K562 (cell line): ENCODE measurements around the gene MRPS24. TPM values are rescaled to one million over a fixed set of nuclear protein-coding genes. Genes with fewer than 3 reads are reported as not detected.

Source experiments
- BHLHE40 ChIP-seq: IDR thresholded peaks from 2 replicates; pipeline ENCODE4 v1.6.1; 2011; ENCODE audit warnings: low read length, improper control_type of control experiment
- FOXP4 ChIP-seq: sonication (generic); formaldehyde crosslinking; IDR thresholded peaks from 2 replicates; pipeline ENCODE4 v1.8.0; 2022; ENCODE audit warnings: mild to moderate bottlenecking, missing genetic modification reagents, borderline replicate concordance
- HNRNPK ChIP-seq: fragments of 200-400 bp; formaldehyde crosslinking; IDR thresholded peaks from one replicate; pipeline ENCODE4 v1.6.1; 2018; ENCODE audit warnings: mild to moderate bottlenecking, low read depth, low read length; ENCODE audit not compliant: poor library complexity, severe bottlenecking
- ID3 ChIP-seq, 2 experiments: fragments of 250-450 bp in 1 of 2; fragments of 450-650 bp in 1 of 2; sonication (Bioruptor Pico) in 1 of 2; IDR thresholded peaks; 2 replicates each; pipeline versions ENCODE4 v1.6.1 to v1.8.0; 2016 to 2021; ENCODE audit warnings: mild to moderate bottlenecking in 2 of 2, moderate library complexity in 2 of 2, missing compliant biosample characterization in 1 of 2, missing genetic modification characterization in 1 of 2
- KHSRP ChIP-seq: fragments of 450-650 bp; IDR thresholded peaks from 2 replicates; pipeline ENCODE4 v1.6.1; 2017
- MEIS2 ChIP-seq: fragments of 450-650 bp; IDR thresholded peaks from 2 replicates; pipeline ENCODE4 v1.6.1; 2014; ENCODE audit warnings: mild to moderate bottlenecking; ENCODE audit not compliant: partially characterized antibody
- MNT ChIP-seq, 2 experiments: fragments of 450-650 bp; conservative IDR thresholded peaks; 2 replicates each; pipeline ENCODE4 v1.6.1; 2017; ENCODE audit warnings: mild to moderate bottlenecking in 2 of 2, moderate library complexity in 2 of 2
- NBN ChIP-seq: fragments of 450-650 bp; IDR thresholded peaks from 2 replicates; pipeline ENCODE4 v1.6.1; 2016; ENCODE audit warnings: low read depth, mild to moderate bottlenecking
- NCOA4 ChIP-seq: fragments of 450-650 bp; IDR thresholded peaks from 2 replicates; pipeline ENCODE4 v1.6.1; 2018; ENCODE audit warnings: mild to moderate bottlenecking; ENCODE audit not compliant: partially characterized antibody
- NFE2L1 ChIP-seq: fragments of 450-650 bp; IDR thresholded peaks from 2 replicates; pipeline ENCODE4 v1.6.1; 2016; ENCODE audit warnings: missing genetic modification characterization, low read depth, mild to moderate bottlenecking, missing compliant biosample characterization, moderate library complexity, borderline replicate concordance
- NR2F6 ChIP-seq: fragments of 450-650 bp; formaldehyde crosslinking; IDR thresholded peaks from 2 replicates; pipeline ENCODE4 v1.4.0; 2020; ENCODE audit warnings: mild to moderate bottlenecking
- RBM22 ChIP-seq: fragments of 200-400 bp; formaldehyde crosslinking; IDR thresholded peaks from 2 replicates; pipeline ENCODE4 v1.6.1; 2018; ENCODE audit warnings: low read length, low read depth; ENCODE audit not compliant: poor library complexity, severe bottlenecking
- RBM34 ChIP-seq: fragments of 200-400 bp; formaldehyde crosslinking; IDR thresholded peaks from 2 replicates; pipeline ENCODE4 v1.6.1; 2018; ENCODE audit warnings: low read length, borderline replicate concordance; ENCODE audit not compliant: insufficient read depth
- SIRT6 ChIP-seq: IDR thresholded peaks from one replicate; pipeline ENCODE4 v1.6.1; 2012; ENCODE audit warnings: low read depth, mild to moderate bottlenecking, control low read depth, inconsistent platforms, low read length, moderate library complexity
- SRSF3 ChIP-seq: fragments of 200-400 bp; formaldehyde crosslinking; IDR thresholded peaks from 2 replicates; pipeline ENCODE4 v1.6.1; 2016; ENCODE audit warnings: mild to moderate bottlenecking, low read length, moderate library complexity; ENCODE audit not compliant: insufficient read depth
- TAF7 ChIP-seq: fragments of 450-650 bp; IDR thresholded peaks from 2 replicates; pipeline ENCODE4 v1.6.1; 2016; ENCODE audit warnings: missing genetic modification characterization, missing compliant biosample characterization
- TSC22D4 ChIP-seq: fragments of 450-650 bp; IDR thresholded peaks from 2 replicates; pipeline ENCODE4 v1.6.1; 2016; ENCODE audit warnings: missing genetic modification characterization, missing biosample characterization, control low read depth
- YY1 ChIP-seq, 3 experiments: IDR thresholded peaks; 2 replicates each; pipeline ENCODE4 v1.6.1; 2011; ENCODE audit warnings: low read length in 2 of 3, mild to moderate bottlenecking in 2 of 3, moderate library complexity in 2 of 3, borderline replicate concordance in 1 of 3, control low read depth in 1 of 3, low read depth in 1 of 3; ENCODE audit not compliant: insufficient read depth in 3 of 3, insufficient replicate concordance in 2 of 3, control insufficient read depth in 1 of 3, insufficient read length in 1 of 3; ENCODE audit errors: extremely low read depth in 1 of 3
- ZNF232 ChIP-seq: sonication (generic); formaldehyde crosslinking; IDR thresholded peaks from 2 replicates; pipeline ENCODE4 v1.8.0; 2022; ENCODE audit warnings: mild to moderate bottlenecking, missing genetic modification reagents
- ZNF282 ChIP-seq: sonication (generic); formaldehyde crosslinking; IDR thresholded peaks from 2 replicates; pipeline ENCODE4 v1.8.1; 2023; ENCODE audit warnings: missing genetic modification reagents
- ZNF444 ChIP-seq: fragments of 250-450 bp; sonication (Bioruptor Pico); IDR thresholded peaks from 2 replicates; pipeline ENCODE4 v1.4.0; 2020; ENCODE audit warnings: mild to moderate bottlenecking, moderate library complexity
- polyA plus RNA-seq, 8 experiments: library from polyadenylated mRNA; depleted of rRNA in 4 of 8; stranded (reverse) in 5 of 8; unstranded in 3 of 8; fragments of >200 nt; fragmentation: Nextera tagmentation in 2 of 8; fragmentation: Illumina TruSeq in 1 of 8; extraction: Ambion mirVana in 2 of 8; extraction: Trizol in 1 of 8; gene quantifications; 2 replicates each; pipeline versions ENCODE4 v1.2.1 to v1.2.3, GENCODE V29; 2011 to 2014; ENCODE audit warnings: inconsistent platforms in 1 of 8, missing spikeins in 1 of 8
- total RNA-seq, 7 experiments: library from RNA; depleted of rRNA in 6 of 7; stranded (reverse); fragments of >200 nt in 6 of 7; fragmentation: Illumina TruSeq in 2 of 7; extraction: Trizol in 2 of 7; gene quantifications; 2 replicates each; pipeline versions ENCODE4 v1.2.1 to v1.2.3, GENCODE V29; 2011 to 2021; ENCODE audit warnings: low replicate concordance in 1 of 7
- TF ChIP-seq, protein P1 (sequence below): sonication (generic); formaldehyde crosslinking; IDR thresholded peaks from 2 replicates; pipeline ENCODE4 v1.8.1; 2023; ENCODE audit warnings: mild to moderate bottlenecking, missing genetic modification reagents
- TF ChIP-seq, protein P2 (sequence below): sonication (generic); IDR thresholded peaks from 2 replicates; pipeline ENCODE4 v1.6.1; 2016

The MRPS24 gene
- total and polyA plus RNA-seq, 9 of the 15 experiments (the other 6 are each of a cell fraction or from before 2014, with no cell fraction given): 51.4 to 214 (median 169) TPM

- TF ChIP-seq TAF7 (tag) (no peak), NCOA4 (no peak), RBM34 (no peak), ZNF282 (CRISPR knock-in tag) (no peak), TSC22D4 (tag) (no peak), FOXP4 (no peak), YY1 (IDR thresholded peaks at IDR 0.05; ENCODE audit: borderline replicate concordance in 1 of 3, control insufficient read depth in 1 of 3, extremely low read depth in 1 of 3, insufficient read depth in 3 of 3, insufficient read length in 1 of 3, insufficient replicate concordance in 2 of 3, low read depth in 1 of 3, low read length in 2 of 3) (peak in 2 of 3 experiments; percentile 9 to 68), NBN (no peak), ID3 (CRISPR knock-in tag; IDR thresholded peaks at IDR 0.05) (no peak), ID3 (tag; IDR thresholded peaks at IDR 0.05) (no peak), MEIS2 (no peak), KHSRP (no peak), MNT (conservative IDR thresholded peaks at IDR 0.05) (no peak), HNRNPK (no peak), ZNF232 (CRISPR knock-in tag) (no peak), ZNF444 (CRISPR knock-in tag) (no peak), SIRT6 (no peak), NR2F6 (CRISPR knock-in tag) (no peak), NFE2L1 (tag) (no peak), SRSF3 (no peak), BHLHE40 (no peak), RBM22 (no peak)
- TF ChIP-seq, protein P1, sequence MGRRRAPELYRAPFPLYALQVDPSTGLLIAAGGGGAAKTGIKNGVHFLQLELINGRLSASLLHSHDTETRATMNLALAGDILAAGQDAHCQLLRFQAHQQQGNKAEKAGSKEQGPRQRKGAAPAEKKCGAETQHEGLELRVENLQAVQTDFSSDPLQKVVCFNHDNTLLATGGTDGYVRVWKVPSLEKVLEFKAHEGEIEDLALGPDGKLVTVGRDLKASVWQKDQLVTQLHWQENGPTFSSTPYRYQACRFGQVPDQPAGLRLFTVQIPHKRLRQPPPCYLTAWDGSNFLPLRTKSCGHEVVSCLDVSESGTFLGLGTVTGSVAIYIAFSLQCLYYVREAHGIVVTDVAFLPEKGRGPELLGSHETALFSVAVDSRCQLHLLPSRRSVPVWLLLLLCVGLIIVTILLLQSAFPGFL (CRISPR knock-in tag): no peak
- TF ChIP-seq, protein P2, sequence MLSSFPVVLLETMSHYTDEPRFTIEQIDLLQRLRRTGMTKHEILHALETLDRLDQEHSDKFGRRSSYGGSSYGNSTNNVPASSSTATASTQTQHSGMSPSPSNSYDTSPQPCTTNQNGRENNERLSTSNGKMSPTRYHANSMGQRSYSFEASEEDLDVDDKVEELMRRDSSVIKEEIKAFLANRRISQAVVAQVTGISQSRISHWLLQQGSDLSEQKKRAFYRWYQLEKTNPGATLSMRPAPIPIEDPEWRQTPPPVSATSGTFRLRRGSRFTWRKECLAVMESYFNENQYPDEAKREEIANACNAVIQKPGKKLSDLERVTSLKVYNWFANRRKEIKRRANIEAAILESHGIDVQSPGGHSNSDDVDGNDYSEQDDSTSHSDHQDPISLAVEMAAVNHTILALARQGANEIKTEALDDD: no peak
Measured at GRCh38 chr7:43905956-43906330, 36.6 kb upstream of the MRPS24 start (continued).
